H1 (cell line): ENCODE results near the gene BCL3. TPM values are rescaled to one million over a fixed set of nuclear protein-coding genes. Genes with fewer than 3 reads are reported as not detected.
A peak's percentile ranks its signal among the peaks of the same experiment; 100 is the strongest.

Source experiments
- ASH2L ChIP-seq: fragments of 200-600, 300-600 bp; sonication (generic); IDR thresholded peaks from one replicate; pipeline ENCODE4 v1.7.1; 2017; ENCODE audit warnings: low read length
- CHD1 ChIP-seq: IDR thresholded peaks from 2 replicates; pipeline ENCODE4 v1.6.1; 2012; ENCODE audit warnings: low read depth, low read length, improper control_type of control experiment
- EZH2 ChIP-seq: fragments of 200-600 bp; sonication (generic); IDR thresholded peaks from 2 replicates; pipeline ENCODE4 v1.7.1; 2012; ENCODE audit warnings: low read depth, mild to moderate bottlenecking, moderate library complexity, low read length, inconsistent platforms; ENCODE audit not compliant: severe bottlenecking
- FOSL1 ChIP-seq: IDR thresholded peaks from 2 replicates; pipeline ENCODE4 v1.6.1; 2011; ENCODE audit warnings: mild to moderate bottlenecking, low read depth, low read length, moderate library complexity; ENCODE audit not compliant: insufficient read depth
- GABPA ChIP-seq: IDR thresholded peaks from 2 replicates; pipeline ENCODE4 v1.6.1; 2011; ENCODE audit warnings: mild to moderate bottlenecking, low read length, moderate library complexity, borderline replicate concordance; ENCODE audit not compliant: insufficient read depth
- HDAC6 ChIP-seq: IDR thresholded peaks from one replicate; pipeline ENCODE4 v1.7.1; 2012; ENCODE audit warnings: low read depth, mild to moderate bottlenecking, inconsistent platforms, low read length, moderate library complexity
- JUN ChIP-seq: IDR thresholded peaks from 2 replicates; pipeline ENCODE4 v1.6.1; 2011; ENCODE audit warnings: low read depth, mild to moderate bottlenecking, improper control_type of control experiment, low read length
- KDM5A ChIP-seq: fragments of 200-600 bp; IDR thresholded peaks from 2 replicates; pipeline ENCODE4 v1.7.1; 2012; ENCODE audit warnings: mild to moderate bottlenecking, low read length, inconsistent platforms, mixed read lengths
- RXRA ChIP-seq: IDR thresholded peaks from 2 replicates; pipeline ENCODE4 v1.6.1; 2011; ENCODE audit warnings: low read depth, mild to moderate bottlenecking, low read length, moderate library complexity; ENCODE audit not compliant: insufficient read depth
- polyA plus RNA-seq, 7 experiments: library from polyadenylated mRNA; depleted of rRNA in 3 of 7; stranded (reverse) in 5 of 7; unstranded in 2 of 7; fragments of >200 nt in 5 of 7; fragments of 200-250 nt in 2 of 7; gene quantifications; 1 replicate in 5 of 7; 2 replicates in 1 of 7; 4 replicates in 1 of 7; pipeline versions ENCODE4 v1.2.1 to v1.2.3, GENCODE V29; 2011 to 2013; ENCODE audit warnings: missing spikeins in 2 of 7, mixed read lengths in 2 of 7
- total RNA-seq: library from RNA; stranded (reverse); fragmentation: NEBNext Ultra II Directional; extraction: Animal tissue kit (Norgen Biotek cat#: 25700); gene quantifications from 2 replicates; pipeline ENCODE4 v1.2.1, GENCODE V29; 2021
- TF ChIP-seq, protein P1 (sequence below): IDR thresholded peaks from 2 replicates; pipeline ENCODE4 v1.6.1; 2012; ENCODE audit warnings: inconsistent platforms

The BCL3 gene
- total and polyA plus RNA-seq, 2 of the 8 experiments (the other 6 are each of a cell fraction or from before 2014, with no cell fraction given) = 0.88 to 2.4 TPM

DNA sequence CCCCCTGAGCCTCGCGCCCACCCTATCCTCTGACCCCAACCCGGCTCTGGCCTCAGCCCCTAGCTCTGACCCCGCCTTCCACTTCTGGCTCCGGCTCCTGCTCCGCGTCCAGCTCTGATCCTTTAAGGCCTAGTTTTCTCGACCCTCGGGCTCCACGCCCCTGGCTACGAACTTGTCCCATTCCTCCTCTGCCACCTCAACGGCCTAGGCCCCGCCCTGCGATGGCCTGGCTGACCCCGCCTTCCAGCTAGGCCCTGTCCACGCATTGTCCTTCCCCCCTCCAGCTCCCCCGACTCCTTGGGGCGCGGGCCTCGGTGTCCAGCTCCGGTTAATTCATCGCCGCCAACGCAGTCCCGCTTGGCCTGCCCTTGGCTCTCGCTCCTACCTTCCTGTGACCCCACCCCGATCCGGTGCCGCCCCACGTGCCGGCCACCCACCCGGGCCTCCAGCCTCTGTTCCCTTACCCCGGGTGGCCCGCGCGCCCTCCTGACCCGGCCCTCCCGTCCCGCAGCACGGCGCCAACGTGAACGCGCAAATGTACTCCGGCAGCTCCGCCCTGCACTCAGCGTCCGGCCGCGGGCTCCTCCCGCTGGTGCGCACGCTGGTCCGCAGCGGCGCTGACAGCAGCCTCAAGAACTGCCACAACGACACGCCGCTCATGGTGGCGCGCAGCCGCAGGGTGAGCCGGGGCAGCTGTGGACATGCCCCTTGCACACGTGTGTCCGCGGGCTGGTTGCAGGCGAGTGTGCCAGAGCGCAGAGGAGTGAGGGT lies 9.4 kb downstream of the BCL3 start (continued):
- TF ChIP-seq HDAC6 = no peak
- TF ChIP-seq RXRA = no peak
- TF ChIP-seq, protein P1, sequence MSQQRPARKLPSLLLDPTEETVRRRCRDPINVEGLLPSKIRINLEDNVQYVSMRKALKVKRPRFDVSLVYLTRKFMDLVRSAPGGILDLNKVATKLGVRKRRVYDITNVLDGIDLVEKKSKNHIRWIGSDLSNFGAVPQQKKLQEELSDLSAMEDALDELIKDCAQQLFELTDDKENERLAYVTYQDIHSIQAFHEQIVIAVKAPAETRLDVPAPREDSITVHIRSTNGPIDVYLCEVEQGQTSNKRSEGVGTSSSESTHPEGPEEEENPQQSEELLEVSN = peak; percentile 54; the same call in 1 of the 2 replicates
- no peak; the same call in 1 of the 2 replicates for TF ChIP-seq GABPA
- TF ChIP-seq FOSL1 = no peak
- TF ChIP-seq EZH2 = no peak
- no peak for TF ChIP-seq JUN
- no peak for TF ChIP-seq CHD1
- TF ChIP-seq ASH2L = peak; percentile 27
- TF ChIP-seq KDM5A = no peak
